OCI-LY7 (cell line): ENCODE results near the gene POMC. TPM values are rescaled to one million over a fixed set of nuclear protein-coding genes. Genes with fewer than 3 reads are reported as not detected.

ENCODE experiments used
- BruUV-seq: library from RNA; stranded (reverse); fragments of 400-500 nt; replicated peaks from 2 replicates; lab custom pipeline; 2021; lab: Mats Ljungman, UMichigan
- CTCF ChIA-PET: fragments of 300-600 bp; sonication (Branson Sonifier 250); formaldehyde crosslinking; loops from one replicate; lab custom pipeline; 2022; ENCODE audit warnings: antibody characterized with exemption; ENCODE audit not compliant: unreplicated experiment; lab: Charles Lee
- POLR2A ChIA-PET: fragments of 300-600 bp; sonication (Branson Sonifier 250); formaldehyde crosslinking; loops from one replicate; lab custom pipeline; 2022; ENCODE audit warnings: antibody characterized with exemption; lab: Charles Lee
- DNase-seq: peaks from one replicate; pipeline ENCODE4 v3.0.0-alpha.2; 2015; ENCODE audit warnings: low spot score
- H2AFZ ChIP-seq: fragments of 200-600 bp; sonication (generic), shearing (Covaris generic); 2 replicates; pipeline ENCODE4 v1.6.1; 2014; ENCODE audit warnings: mild to moderate bottlenecking, antibody characterized with exemption, low read length, moderate library complexity
- H3K27ac ChIP-seq: fragments of 200-600 bp; sonication (generic); 2 replicates; pipeline ENCODE4 v1.5.1; 2014; ENCODE audit warnings: mixed run types, low read depth, mild to moderate bottlenecking, moderate library complexity, low read length, inconsistent platforms; ENCODE audit not compliant: poor library complexity, severe bottlenecking
- H3K36me3 ChIP-seq: fragments of 200-600 bp; sonication (generic); 2 replicates; pipeline ENCODE4 v1.6.1; 2014; ENCODE audit warnings: mild to moderate bottlenecking, antibody characterized with exemption, low read length, moderate library complexity, mixed read lengths; ENCODE audit not compliant: insufficient read depth
- H3K4me1 ChIP-seq: fragments of 200-600 bp; sonication (generic); 2 replicates; pipeline ENCODE4 v1.5.1; 2014; ENCODE audit warnings: mild to moderate bottlenecking, low read length; ENCODE audit not compliant: insufficient read depth, poor library complexity, severe bottlenecking
- H3K4me2 ChIP-seq: fragments of 200-600 bp; sonication (generic); 2 replicates; pipeline ENCODE4 v1.6.1; 2014; ENCODE audit warnings: mild to moderate bottlenecking, low read length
- H3K4me3 ChIP-seq: fragments of 200-600 bp; sonication (generic); 2 replicates; pipeline ENCODE4 v1.5.1; 2014; ENCODE audit warnings: mild to moderate bottlenecking, low read depth, low read length; ENCODE audit not compliant: poor library complexity, severe bottlenecking
- H3K79me2 ChIP-seq: fragments of 200-600 bp; sonication (generic); 2 replicates; pipeline ENCODE4 v1.6.1; 2016; ENCODE audit warnings: low read depth, mild to moderate bottlenecking, low read length, moderate library complexity, mixed read lengths; ENCODE audit not compliant: insufficient read depth
- H3K9me2 ChIP-seq: fragments of 200-600 bp; sonication (generic); 2 replicates; pipeline ENCODE4 v1.6.1; 2016; ENCODE audit warnings: mild to moderate bottlenecking, low read length, mixed read lengths; ENCODE audit not compliant: insufficient read depth
- H3K9me3 ChIP-seq: fragments of 200-600 bp; sonication (generic); 2 replicates; pipeline ENCODE4 v1.6.1; 2014; ENCODE audit warnings: mild to moderate bottlenecking, mixed run types, low read length, mixed read lengths
- H4K20me1 ChIP-seq: fragments of 200-600 bp; sonication (generic); 2 replicates; pipeline ENCODE4 v1.6.1; 2014; ENCODE audit warnings: mild to moderate bottlenecking, antibody characterized with exemption, low read length, moderate library complexity, mixed read lengths; ENCODE audit not compliant: insufficient read depth
- CTCF ChIP-seq: fragments of 200-600 bp; sonication (generic); conservative IDR thresholded peaks from 2 replicates; pipeline ENCODE4 v1.5.1; 2014; ENCODE audit warnings: mild to moderate bottlenecking, antibody characterized with exemption, low read length, moderate library complexity, mixed read lengths
- EZH2phosphoT487 ChIP-seq: fragments of 200-600 bp; sonication (generic); IDR thresholded peaks from 2 replicates; pipeline ENCODE4 v1.6.1; 2018; ENCODE audit warnings: low read depth, borderline replicate concordance, mild to moderate bottlenecking, mixed run types, antibody characterized with exemption, low read length, moderate library complexity, mixed read lengths
- intact Hi-C: fragments of 100-400 bp; cut with micrococcal nuclease; formaldehyde crosslinking; loops from one replicate; pipeline ENCODE4 v1.10.0; 2022; ENCODE audit not compliant: unreplicated experiment
- total RNA-seq, 2 experiments: library from RNA; depleted of rRNA in 1 of 2; stranded (reverse); fragments of >200 nt in 1 of 2; shearing (Covaris generic) in 1 of 2; gene quantifications; 2 replicates each; pipeline ENCODE4 v1.2.3, GENCODE V29; 2014 to 2022

Gene POMC
- total RNA-seq, 2 experiments from 2014 or later, result not detected

GRCh38 chr2:25201794-25202193, 33.4 kb upstream of the POMC start:
- DNase-seq, result no peak

GRCh38 chr2:25201265-25201664, 32.9 kb upstream of the POMC start:
- no TSS peak for BruUV-seq
- H3K4me1 ChIP-seq, result no peaks in the 10 kb centered on the region
- H3K27ac ChIP-seq, result no peak overlapping the region
- no peaks in the 10 kb centered on the region for H3K9me2 ChIP-seq
- POLR2A ChIA-PET, result no interaction called here
- H3K79me2 ChIP-seq, result no peaks in the 10 kb centered on the region
- CTCF ChIA-PET, result no interaction called here
- no peak for TF ChIP-seq EZH2phosphoT487
- peak; percentile 50 for TF ChIP-seq CTCF
- H3K4me3 ChIP-seq, result no peak overlapping the region
- H2AFZ ChIP-seq, result no peak overlapping the region
- H3K36me3 ChIP-seq, result no peaks in the 10 kb centered on the region
- no peaks in the 10 kb centered on the region for H3K9me3 ChIP-seq
- intact Hi-C loops, result no loop called here
- no peaks in the 10 kb centered on the region; the same call in 1 of the 2 replicates for H4K20me1 ChIP-seq
- DNase-seq, result no peak
- no peak overlapping the region for H3K4me2 ChIP-seq

More at GRCh38 chr2:25201794-25202193, 33.4 kb upstream of the POMC start:
- H3K4me2 ChIP-seq, result no peak overlapping the region
- no peaks in the 10 kb centered on the region for H3K9me3 ChIP-seq
- no peaks in the 10 kb centered on the region for H3K9me2 ChIP-seq
- H2AFZ ChIP-seq, result no peak overlapping the region
- H3K4me3 ChIP-seq, result no peak overlapping the region
- peaks cover under 1% of the 10 kb centered on the region; the same call in 1 of the 2 replicates for H4K20me1 ChIP-seq
- ChIA-PET CTCF (no interaction called here), POLR2A (no interaction called here)
- H3K79me2 ChIP-seq, result no peaks in the 10 kb centered on the region
- BruUV-seq, result no TSS peak
- intact Hi-C loops, result no loop called here
- no peaks in the 10 kb centered on the region for H3K36me3 ChIP-seq
- no peaks in the 10 kb centered on the region for H3K4me1 ChIP-seq
- TF ChIP-seq EZH2phosphoT487 (no peak), CTCF (no peak)
- H3K27ac ChIP-seq, result no peak overlapping the region

GRCh38 chr2:25198576-25198975, 30.2 kb upstream of the POMC start:
- no peaks in the 10 kb centered on the region for H3K9me2 ChIP-seq
- H3K4me1 ChIP-seq, result no peaks in the 10 kb centered on the region
- H2AFZ ChIP-seq, result no peak overlapping the region
- no peak for TF ChIP-seq CTCF
- no peak for TF ChIP-seq EZH2phosphoT487
- no peaks in the 10 kb centered on the region; the same call in 1 of the 2 replicates for H4K20me1 ChIP-seq
- BruUV-seq, result no TSS peak
- no peaks in the 10 kb centered on the region for H3K9me3 ChIP-seq
- ChIA-PET POLR2A (no interaction called here), CTCF (no interaction called here)
- no peak overlapping the region for H3K27ac ChIP-seq
- no peaks in the 10 kb centered on the region for H3K36me3 ChIP-seq
- no peak for DNase-seq
- H3K4me2 ChIP-seq, result no peak overlapping the region
- intact Hi-C loops, result loop anchor here (5.0 kb wide), 1 partner anchor 226 kb away; the partner anchor contains the start of gene DNAJC27
- H3K4me3 ChIP-seq, result no peak overlapping the region
- H3K79me2 ChIP-seq, result no peaks in the 10 kb centered on the region
